Cardiac atrium fibroblast (primary cell): ENCODE results near the gene SLAMF1. TPM values are rescaled to one million over a fixed set of nuclear protein-coding genes. Genes with fewer than 3 reads are reported as not detected.

ENCODE experiments used
- total RNA-seq: library from RNA; depleted of rRNA; stranded (reverse); fragments of >200 nt; gene quantifications from 2 replicates; pipeline ENCODE4 v1.2.3, GENCODE V29; 2015

SLAMF1 gene
- 0.16 TPM in 1 of 2 replicates, not detected in the other for total RNA-seq

GRCh38 chr1:160646711-160647328 is at the start of gene SLAMF1:
SLAMF1 (minus strand) TSS chr1:160647044; CDS start chr1:160646945, 99 bp downstream.

GRCh38 chr1:160579216-160579701 is 67.6 kb downstream of the SLAMF1 start, which contains the start of gene CD84:
CD84 (minus strand) TSS chr1:160579496; CDS start chr1:160579437, 59 bp downstream.

Other genes starting within 250 kb of the SLAMF1 start
- gene VANGL2, start 246.5 kb downstream of the SLAMF1 start, total RNA-seq: 0.49 and 0.72 TPM in 2 replicates
- not detected in 2 replicates for gene SLAMF6, start 123.8 kb downstream of the SLAMF1 start, total RNA-seq
- not detected in 2 replicates for gene CD84, start 67.5 kb downstream of the SLAMF1 start, total RNA-seq
- gene CD48, start 64.8 kb upstream of the SLAMF1 start, total RNA-seq: not detected in 2 replicates
- gene SLAMF7, start 92.2 kb upstream of the SLAMF1 start, total RNA-seq: not detected in 2 replicates
- not detected in 2 replicates for gene LY9, start 149.1 kb upstream of the SLAMF1 start, total RNA-seq
- gene CD244, start 215.8 kb upstream of the SLAMF1 start, total RNA-seq: 0.65 TPM in 1 of 2 replicates, not detected in the other
- 0.65 and 1.8 TPM in 2 replicates for gene ITLN1, start 238.1 kb upstream of the SLAMF1 start, total RNA-seq